Lower leg skin (tissue), 4 donors: ENCODE measurements around the gene SYNGR3. TPM values are rescaled to one million over a fixed set of nuclear protein-coding genes. Genes with fewer than 3 reads are reported as not detected.

Source experiments
- DNase-seq, 2 donors: peaks; one replicate each; pipeline ENCODE4 v3.0.0-alpha.2; 2019; ENCODE audit warnings: low spot score in 2 of 2
- H3K4me3 ChIP-seq: fragments of 200-600 bp; sonication (generic); 2 replicates; pipeline ENCODE4 v1.5.1; 2017; ENCODE audit warnings: mild to moderate bottlenecking, low read depth; ENCODE audit not compliant: poor library complexity, severe bottlenecking
- CTCF ChIP-seq, 3 donors: fragments of 450-650 bp; IDR thresholded peaks; one replicate each; pipeline ENCODE4 v1.5.1; 2016; ENCODE audit warnings: antibody characterized with exemption in 3 of 3, mild to moderate bottlenecking in 3 of 3, moderate library complexity in 2 of 3
- POLR2A ChIP-seq, 2 donors: fragments of 450-650 bp; IDR thresholded peaks; one replicate each; pipeline ENCODE4 v1.6.1; 2016 to 2017; ENCODE audit warnings: antibody characterized with exemption in 2 of 2, mild to moderate bottlenecking in 1 of 2, moderate library complexity in 1 of 2
- WGBS, 2 donors: methylation state at CpG; one replicate each; pipeline ENCODE4 v1.1.5; 2018; 5-methylcytosine and 5-hydroxymethylcytosine counted together
- intact Hi-C: fragments of 100-400 bp; cut with DNase I; formaldehyde crosslinking; loops from one replicate; pipeline ENCODE4 v1.15.0; 2023; ENCODE audit warnings: low total_unique reads
- total RNA-seq, 4 donors: library from RNA; depleted of rRNA; stranded (reverse); fragments of >200 nt; gene quantifications; one replicate each; pipeline ENCODE4 v1.1.0, GENCODE V29; 2016

The SYNGR3 gene
- total RNA-seq, 4 donors from 2014 or later, result 0.72 to 1.1 (median 0.78) TPM; not detected in 1

DNA sequence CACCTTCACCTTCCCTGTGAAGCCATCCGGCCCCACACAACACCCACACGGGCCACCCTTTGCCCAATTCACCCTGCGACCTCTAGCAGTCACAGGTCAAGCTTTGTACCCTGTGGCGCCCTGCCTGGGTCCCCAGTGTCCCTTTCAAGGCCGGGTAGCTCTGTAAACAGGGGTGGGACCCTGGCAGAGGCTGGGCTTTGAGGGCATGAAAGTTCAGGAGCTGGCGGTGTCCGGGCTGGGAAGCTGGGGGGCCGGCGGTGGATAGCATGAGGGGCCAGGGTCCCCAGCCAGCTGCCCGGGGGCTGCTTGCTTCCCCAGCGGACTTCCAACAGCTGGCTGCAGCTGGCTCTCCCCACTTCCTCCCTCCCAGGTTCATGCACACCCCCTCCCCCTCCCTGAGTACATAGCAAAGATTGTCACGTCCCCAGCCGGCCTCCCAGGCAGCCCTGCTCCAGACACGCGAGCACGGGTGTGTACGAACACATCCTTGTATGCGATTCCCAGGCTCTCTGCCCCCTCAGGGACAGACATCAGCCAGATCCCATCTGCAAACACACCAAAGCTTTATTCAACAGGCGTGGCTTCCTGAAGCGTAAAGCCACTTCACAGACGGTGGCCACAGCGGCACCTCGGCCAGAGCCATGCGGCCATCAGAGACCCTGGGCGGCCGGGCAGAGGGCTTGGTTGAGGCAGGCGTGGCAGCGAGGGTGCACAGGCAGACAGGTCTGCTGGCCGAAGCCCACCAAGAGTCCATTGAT, 49.7 kb downstream of the SYNGR3 start:
- DNase-seq, result no peak
- 51 to 54% methylated on average over 22 to 29 of the region's 29 CpGs for WGBS, 2 donors
- TF ChIP-seq CTCF (IDR thresholded peaks at IDR 0.05) (no peak), POLR2A (IDR thresholded peaks at IDR 0.05) (no peak)
- H3K4me3 ChIP-seq, result no peak overlapping the region
- intact Hi-C loops, result loop anchor here (10.0 kb wide), 1 partner anchor 45 kb away; no protein-coding TSS in a partner anchor

DNA sequence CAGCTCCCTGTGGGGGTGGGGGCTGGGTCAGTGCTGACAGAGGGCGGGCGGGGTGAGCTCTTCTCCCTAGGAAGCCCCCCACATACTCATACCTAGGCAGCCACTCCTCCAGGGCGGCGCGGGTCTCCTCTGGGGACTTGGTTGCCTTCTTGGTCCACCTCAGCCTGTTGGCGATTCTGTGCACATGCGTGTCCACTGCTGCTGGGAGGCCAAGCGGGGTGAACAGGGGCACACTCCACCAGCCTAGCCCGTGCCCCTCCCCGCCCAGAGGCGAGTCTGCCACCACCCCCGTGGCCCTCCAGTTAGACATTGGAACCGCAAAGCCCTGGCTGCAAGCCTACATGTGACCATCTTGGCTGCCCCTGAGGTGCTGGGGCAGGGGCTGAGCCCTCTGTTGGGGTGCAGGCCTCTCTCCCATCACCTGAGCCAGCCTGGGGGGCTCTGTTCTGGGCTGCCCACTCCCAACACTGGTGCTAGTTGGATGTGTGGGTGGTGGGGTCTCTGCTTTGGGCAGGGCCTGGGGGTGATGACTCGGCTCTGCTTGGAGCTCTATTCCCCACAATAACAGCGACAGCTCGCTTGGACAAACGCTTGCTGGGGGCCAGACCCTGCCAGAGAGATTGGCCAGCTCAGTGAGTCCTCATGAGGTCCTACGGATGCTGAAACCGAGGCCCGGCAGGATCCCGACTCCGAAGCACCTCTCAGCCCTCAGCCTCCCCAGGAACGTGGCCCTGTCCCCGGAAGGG, 50.4 kb downstream of the SYNGR3 start:
- 85 to 86% methylated on average over 17 to 22 of the region's 24 CpGs for WGBS, 2 donors
- intact Hi-C loops, result no loop called here
- H3K4me3 ChIP-seq, result no peak overlapping the region
- no peak for TF ChIP-seq POLR2A (IDR thresholded peaks at IDR 0.05)
- TF ChIP-seq CTCF (IDR thresholded peaks at IDR 0.05), result no peak
- no peak for DNase-seq

- 81 to 85% methylated on average over 19 to 20 of the region's 20 CpGs for WGBS, 2 donors
- TF ChIP-seq POLR2A (IDR thresholded peaks at IDR 0.05) (no peak), CTCF (IDR thresholded peaks at IDR 0.05) (no peak)
- no peak overlapping the region for H3K4me3 ChIP-seq
- intact Hi-C loops, result no loop called here
- DNase-seq, result no peak
Observed at GRCh38 chr16:2040787-2041522, 51.2 kb downstream of the SYNGR3 start.

- no peak for DNase-seq
- intact Hi-C loops, result no loop called here
- WGBS, 2 donors, result 83 to 85% methylated on average over 10 of the region's 22 CpGs
- no peak overlapping the region for H3K4me3 ChIP-seq
- TF ChIP-seq POLR2A (IDR thresholded peaks at IDR 0.05) (no peak), CTCF (IDR thresholded peaks at IDR 0.05) (no peak)
Observed at GRCh38 chr16:2042171-2042985, 52.6 kb downstream of the SYNGR3 start.

DNA sequence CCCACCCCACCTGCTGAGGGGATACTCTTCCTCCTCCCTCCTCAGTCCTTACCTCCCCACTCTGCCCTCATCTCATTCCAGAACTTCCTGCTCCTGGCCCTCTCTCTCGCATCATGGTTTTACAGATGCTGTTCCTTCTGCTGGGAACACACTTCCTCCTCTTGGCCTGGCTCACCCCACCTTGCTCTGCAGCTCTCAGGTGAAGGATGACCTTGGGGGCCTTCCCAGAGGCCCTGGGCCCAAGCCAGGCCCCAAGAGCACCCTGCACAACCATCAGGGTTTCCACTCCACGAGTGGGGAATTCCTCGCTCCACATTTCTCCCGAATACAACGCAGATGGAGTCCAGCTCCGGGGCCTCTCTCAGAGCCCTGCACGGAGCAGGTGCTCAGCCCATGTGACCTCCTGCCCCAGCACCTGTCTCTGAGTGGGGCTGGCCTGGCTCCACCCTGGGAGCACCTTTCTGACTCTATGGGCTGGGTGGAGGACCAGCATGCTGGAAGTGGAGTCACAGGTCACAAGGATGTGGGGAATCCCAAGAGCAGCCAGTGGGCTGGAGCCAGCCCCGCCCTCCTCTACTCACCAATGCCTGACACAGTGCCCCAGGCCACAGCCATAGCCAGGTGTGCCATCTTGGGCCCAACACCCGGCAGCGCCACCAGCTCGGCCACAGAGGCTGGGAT, 53.4 kb downstream of the SYNGR3 start:
- H3K4me3 ChIP-seq, result no peak overlapping the region
- 89 to 92% methylated on average over 7 to 11 of the region's 11 CpGs for WGBS, 2 donors
- intact Hi-C loops, result no loop called here
- DNase-seq, result no peak
- TF ChIP-seq POLR2A (IDR thresholded peaks at IDR 0.05) (no peak), CTCF (IDR thresholded peaks at IDR 0.05) (no peak)
